PFSK-1 (cell line): ENCODE measurements around the gene SULF2.

Experiments
- FOXP2 ChIP-seq: optimal IDR thresholded peaks from 2 replicates; pipeline ENCODE3; 2011; ENCODE audit warnings: borderline replicate concordance, control low read depth, inconsistent platforms; ENCODE audit not compliant: insufficient read depth; ENCODE audit errors: extremely low read length, extremely low read depth
- POLR2AphosphoS5 ChIP-seq: IDR thresholded peaks from 2 replicates; pipeline ENCODE4 v1.6.1; 2012; ENCODE audit warnings: low read depth, mild to moderate bottlenecking, control low read depth, low read length, moderate library complexity
- REST ChIP-seq, 2 experiments: IDR thresholded peaks; 2 replicates each; pipeline versions ENCODE4 v1.6.1 to v1.8.0; 2011 to 2012; ENCODE audit warnings: low read depth in 2 of 2, low read length in 2 of 2, control low read depth in 1 of 2, inconsistent platforms in 1 of 2, mild to moderate bottlenecking in 1 of 2, moderate library complexity in 1 of 2; ENCODE audit not compliant: insufficient read depth in 1 of 2
- SIN3A ChIP-seq: IDR thresholded peaks from 2 replicates; pipeline ENCODE4 v1.6.1; 2012; ENCODE audit warnings: mild to moderate bottlenecking, low read length, moderate library complexity, borderline replicate concordance; ENCODE audit not compliant: insufficient read depth
- TAF1 ChIP-seq: IDR thresholded peaks from 2 replicates; pipeline ENCODE4 v1.6.1; 2012; ENCODE audit warnings: low read length, control low read depth, borderline replicate concordance; ENCODE audit not compliant: insufficient read depth

SULF2 gene

GRCh38 chr20:47672166-47672565 is 113.1 kb downstream of the SULF2 start:
- TF ChIP-seq FOXP2: no peak
- TF ChIP-seq REST (IDR thresholded peaks at IDR 0.05; ENCODE audit: insufficient read depth in 1 of 2, low read depth in 2 of 2, low read length in 2 of 2): no peak
- TF ChIP-seq TAF1: no peak
- no peak for TF ChIP-seq SIN3A
- TF ChIP-seq POLR2AphosphoS5: no peak

GRCh38 chr20:47670913-47671312 is 114.4 kb downstream of the SULF2 start:
- TF ChIP-seq POLR2AphosphoS5: no peak
- no peak for TF ChIP-seq REST (IDR thresholded peaks at IDR 0.05; ENCODE audit: insufficient read depth in 1 of 2, low read depth in 2 of 2, low read length in 2 of 2)
- no peak for TF ChIP-seq TAF1
- no peak for TF ChIP-seq SIN3A

GRCh38 chr20:47669927-47670890 is 115.1 kb downstream of the SULF2 start:
- TF ChIP-seq REST (IDR thresholded peaks at IDR 0.05; ENCODE audit: insufficient read depth in 1 of 2, low read depth in 2 of 2, low read length in 2 of 2) (no peak), TAF1 (no peak), POLR2AphosphoS5 (no peak), FOXP2 (no peak), SIN3A (no peak)

GRCh38 chr20:47669489-47669888 is 115.8 kb downstream of the SULF2 start:
- TF ChIP-seq TAF1 (no peak), SIN3A (no peak), FOXP2 (no peak), REST (IDR thresholded peaks at IDR 0.05; ENCODE audit: insufficient read depth in 1 of 2, low read depth in 2 of 2, low read length in 2 of 2) (no peak), POLR2AphosphoS5 (no peak)
